Neural cell (in vitro differentiated cells): ENCODE results near the gene CTDP1. TPM values are rescaled to one million over a fixed set of nuclear protein-coding genes. Genes with fewer than 3 reads are reported as not detected.

ENCODE experiments used
- H2AFZ ChIP-seq: fragments of 200-600, 300-800 bp; sonication (generic), shearing (Covaris generic); 2 replicates; pipeline ENCODE4 v1.6.0; 2014; ENCODE audit warnings: low read depth, mild to moderate bottlenecking, antibody characterized with exemption, low read length, moderate library complexity
- H3F3A ChIP-seq: fragments of 200-600 bp; shearing (Covaris generic); 2 replicates; pipeline ENCODE4 v1.6.1; 2016; ENCODE audit warnings: mild to moderate bottlenecking, moderate library complexity, mixed read lengths, antibody characterized with exemption, low read length; ENCODE audit not compliant: insufficient read depth, poor library complexity, severe bottlenecking
- H3K27ac ChIP-seq: fragments of 200-600, 300-800 bp; sonication (generic), shearing (Covaris generic); 2 replicates; pipeline ENCODE4 v1.5.1; 2014; ENCODE audit warnings: mild to moderate bottlenecking, low read length, moderate library complexity
- H3K27me3 ChIP-seq: fragments of 300-800, 200-600 bp; sonication (generic), shearing (Covaris generic); 2 replicates; pipeline ENCODE4 v1.6.0; 2014; ENCODE audit warnings: mild to moderate bottlenecking, low read depth, low read length, moderate library complexity; ENCODE audit not compliant: insufficient read depth
- H3K36me3 ChIP-seq: fragments of 300-800, 200-600 bp; sonication (generic), shearing (Covaris generic); 2 replicates; pipeline ENCODE4 v1.5.1; 2014; ENCODE audit warnings: mild to moderate bottlenecking, antibody characterized with exemption, low read length, moderate library complexity; ENCODE audit not compliant: insufficient read depth
- H3K4me2 ChIP-seq: fragments of 300-800, 200-600 bp; sonication (generic), shearing (Covaris generic); 2 replicates; pipeline ENCODE4 v1.6.0; 2014; ENCODE audit warnings: mild to moderate bottlenecking, low read length
- H3K4me3 ChIP-seq: fragments of 300-800, 200-600 bp; sonication (generic), shearing (Covaris generic); 2 replicates; pipeline ENCODE4 v1.5.1; 2014; ENCODE audit warnings: mild to moderate bottlenecking, low read length, moderate library complexity
- H3K79me2 ChIP-seq: fragments of 200-600 bp; shearing (Covaris generic); replicated peaks from 2 replicates; pipeline ENCODE4 v1.6.0; 2014; ENCODE audit warnings: mild to moderate bottlenecking, low read length, moderate library complexity; ENCODE audit not compliant: insufficient read depth
- H3K9ac ChIP-seq: fragments of 300-800, 200-600 bp; sonication (generic), shearing (Covaris generic); 2 replicates; pipeline ENCODE4 v1.6.1; 2016; ENCODE audit warnings: mild to moderate bottlenecking, low read length, mixed read lengths
- H3K9me2 ChIP-seq: fragments of 200-600 bp; shearing (Covaris generic); 2 replicates; pipeline ENCODE4 v1.6.1; 2016; ENCODE audit warnings: mild to moderate bottlenecking, low read length, mixed read lengths; ENCODE audit not compliant: insufficient read depth
- H3K9me3 ChIP-seq: fragments of 200-600, 300-800 bp; sonication (generic), shearing (Covaris generic); 2 replicates; pipeline ENCODE4 v1.6.1; 2016; ENCODE audit warnings: mild to moderate bottlenecking, mixed run types, low read length, moderate library complexity, mixed read lengths
- H4K20me1 ChIP-seq: fragments of 200-600 bp; shearing (Covaris generic); 2 replicates; pipeline ENCODE4 v1.6.1; 2016; ENCODE audit warnings: mild to moderate bottlenecking, mixed run types; ENCODE audit not compliant: insufficient read depth
- EP300 ChIP-seq: fragments of 450-650 bp; conservative IDR thresholded peaks from 2 replicates; pipeline ENCODE4 v1.6.1; 2014; ENCODE audit warnings: antibody characterized with exemption, mild to moderate bottlenecking, moderate library complexity; ENCODE audit not compliant: poor library complexity, severe bottlenecking
- MXI1 ChIP-seq: fragments of 450-650 bp; conservative IDR thresholded peaks from 2 replicates; pipeline ENCODE4 v1.6.1; 2014; ENCODE audit warnings: antibody characterized with exemption, mild to moderate bottlenecking; ENCODE audit not compliant: poor library complexity, severe bottlenecking
- POLR2AphosphoS5 ChIP-seq: IDR thresholded peaks from 2 replicates; pipeline ENCODE4 v1.6.1; 2012
- RAD21 ChIP-seq: fragments of 450-650 bp; conservative IDR thresholded peaks from 2 replicates; pipeline ENCODE4 v1.6.1; 2014; ENCODE audit warnings: antibody characterized with exemption, mild to moderate bottlenecking, moderate library complexity
- SMC3 ChIP-seq: fragments of 450-650 bp; conservative IDR thresholded peaks from 2 replicates; pipeline ENCODE4 v1.6.1; 2014; ENCODE audit warnings: antibody characterized with exemption, mild to moderate bottlenecking, moderate library complexity; ENCODE audit not compliant: poor library complexity
- TAF1 ChIP-seq: IDR thresholded peaks from 2 replicates; pipeline ENCODE4 v1.6.1; 2012; ENCODE audit warnings: low read depth
- polyA plus RNA-seq: library from polyadenylated mRNA; depleted of rRNA; stranded (reverse); fragments of >200 nt; gene quantifications from 2 replicates; pipeline ENCODE4 v1.2.3, GENCODE V29; 2014
- TF ChIP-seq, protein P1 (sequence below): fragments of 450-650 bp; IDR thresholded peaks from 2 replicates; pipeline ENCODE4 v1.5.1; 2014; ENCODE audit warnings: antibody characterized with exemption, mild to moderate bottlenecking, moderate library complexity; ENCODE audit not compliant: poor library complexity, severe bottlenecking
- TF ChIP-seq, protein P2 (sequence below): IDR thresholded peaks from 2 replicates; pipeline ENCODE4 v1.6.1; 2012; ENCODE audit warnings: borderline replicate concordance

CTDP1 gene
- polyA plus RNA-seq, 1 donor from 2014 or later = 22.3 TPM

DNA sequence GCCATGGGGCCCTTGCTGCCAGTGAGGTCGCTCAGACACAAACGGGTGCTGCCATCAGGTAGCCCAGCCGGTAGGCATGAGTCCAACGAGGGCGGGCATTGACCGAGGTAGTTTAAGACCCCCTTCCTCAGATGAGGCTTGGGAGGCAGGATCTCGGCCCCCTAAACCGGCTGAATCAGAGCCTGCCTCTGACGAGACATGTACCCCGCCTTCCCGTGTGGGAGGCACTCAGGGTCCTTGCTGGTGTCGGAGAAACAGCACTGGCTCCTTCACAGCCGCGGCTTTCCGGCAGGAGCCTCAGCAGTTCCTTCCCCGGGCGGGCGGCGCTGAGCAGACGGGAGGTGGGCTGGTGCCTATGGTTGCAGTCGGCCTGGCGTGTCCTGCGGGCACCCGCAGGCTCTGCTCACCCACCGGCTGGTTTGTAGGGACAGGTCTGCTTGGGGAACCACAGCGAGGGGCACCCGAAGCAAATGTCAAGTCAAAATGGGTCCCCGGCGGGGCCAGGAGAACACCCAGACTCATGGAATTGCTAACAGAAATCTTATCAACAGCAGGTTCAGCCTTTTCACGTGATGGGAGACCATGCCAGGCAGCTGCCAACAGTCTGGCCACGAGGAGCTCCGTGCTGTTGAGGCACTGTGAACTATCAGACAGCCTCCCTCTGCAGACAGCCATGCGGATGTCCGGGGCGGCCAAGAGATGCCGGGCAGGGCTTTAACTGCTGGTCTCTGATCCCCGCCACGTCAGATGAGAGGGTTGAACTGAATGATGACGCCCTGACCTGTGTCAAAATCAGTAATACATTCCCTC, 121.0 kb downstream of the CTDP1 start:
- Histone ChIP-seq H4K20me1 (no peaks in the 10 kb centered on the region), H3K27ac (no peak overlapping the region)

DNA sequence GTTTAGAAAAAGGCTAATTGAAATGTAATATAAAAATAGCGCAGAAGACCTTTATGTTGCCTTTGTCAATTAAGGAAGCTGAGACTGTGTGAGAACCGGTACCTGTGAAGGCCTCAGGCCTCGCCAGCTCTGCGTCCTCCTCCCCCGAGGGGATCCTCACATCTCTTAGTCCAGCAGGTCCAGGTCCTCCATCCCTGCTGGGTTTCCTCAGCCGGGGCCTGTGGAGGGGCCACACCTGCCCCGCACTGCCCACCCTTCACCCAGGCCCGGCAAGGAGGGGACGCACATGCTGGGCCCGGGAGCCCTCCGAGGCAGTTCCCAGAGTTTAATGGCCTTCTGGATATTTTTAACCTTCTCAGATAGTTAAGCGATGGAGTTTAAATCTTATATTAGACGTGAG, 121.6 kb downstream of the CTDP1 start:
- H3K27me3 ChIP-seq = peaks cover 44% of the 10 kb centered on the region
- H3K36me3 ChIP-seq = no peaks in the 10 kb centered on the region
- no peaks in the 10 kb centered on the region for H4K20me1 ChIP-seq
- H3K27ac ChIP-seq = no peak overlapping the region
- no peak for TF ChIP-seq EP300
- TF ChIP-seq POLR2AphosphoS5 = no peak
- TF ChIP-seq RAD21 = no peak
- no peak for TF ChIP-seq MXI1
- TF ChIP-seq, protein P1, sequence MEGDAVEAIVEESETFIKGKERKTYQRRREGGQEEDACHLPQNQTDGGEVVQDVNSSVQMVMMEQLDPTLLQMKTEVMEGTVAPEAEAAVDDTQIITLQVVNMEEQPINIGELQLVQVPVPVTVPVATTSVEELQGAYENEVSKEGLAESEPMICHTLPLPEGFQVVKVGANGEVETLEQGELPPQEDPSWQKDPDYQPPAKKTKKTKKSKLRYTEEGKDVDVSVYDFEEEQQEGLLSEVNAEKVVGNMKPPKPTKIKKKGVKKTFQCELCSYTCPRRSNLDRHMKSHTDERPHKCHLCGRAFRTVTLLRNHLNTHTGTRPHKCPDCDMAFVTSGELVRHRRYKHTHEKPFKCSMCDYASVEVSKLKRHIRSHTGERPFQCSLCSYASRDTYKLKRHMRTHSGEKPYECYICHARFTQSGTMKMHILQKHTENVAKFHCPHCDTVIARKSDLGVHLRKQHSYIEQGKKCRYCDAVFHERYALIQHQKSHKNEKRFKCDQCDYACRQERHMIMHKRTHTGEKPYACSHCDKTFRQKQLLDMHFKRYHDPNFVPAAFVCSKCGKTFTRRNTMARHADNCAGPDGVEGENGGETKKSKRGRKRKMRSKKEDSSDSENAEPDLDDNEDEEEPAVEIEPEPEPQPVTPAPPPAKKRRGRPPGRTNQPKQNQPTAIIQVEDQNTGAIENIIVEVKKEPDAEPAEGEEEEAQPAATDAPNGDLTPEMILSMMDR = no peak
- TF ChIP-seq, protein P2, sequence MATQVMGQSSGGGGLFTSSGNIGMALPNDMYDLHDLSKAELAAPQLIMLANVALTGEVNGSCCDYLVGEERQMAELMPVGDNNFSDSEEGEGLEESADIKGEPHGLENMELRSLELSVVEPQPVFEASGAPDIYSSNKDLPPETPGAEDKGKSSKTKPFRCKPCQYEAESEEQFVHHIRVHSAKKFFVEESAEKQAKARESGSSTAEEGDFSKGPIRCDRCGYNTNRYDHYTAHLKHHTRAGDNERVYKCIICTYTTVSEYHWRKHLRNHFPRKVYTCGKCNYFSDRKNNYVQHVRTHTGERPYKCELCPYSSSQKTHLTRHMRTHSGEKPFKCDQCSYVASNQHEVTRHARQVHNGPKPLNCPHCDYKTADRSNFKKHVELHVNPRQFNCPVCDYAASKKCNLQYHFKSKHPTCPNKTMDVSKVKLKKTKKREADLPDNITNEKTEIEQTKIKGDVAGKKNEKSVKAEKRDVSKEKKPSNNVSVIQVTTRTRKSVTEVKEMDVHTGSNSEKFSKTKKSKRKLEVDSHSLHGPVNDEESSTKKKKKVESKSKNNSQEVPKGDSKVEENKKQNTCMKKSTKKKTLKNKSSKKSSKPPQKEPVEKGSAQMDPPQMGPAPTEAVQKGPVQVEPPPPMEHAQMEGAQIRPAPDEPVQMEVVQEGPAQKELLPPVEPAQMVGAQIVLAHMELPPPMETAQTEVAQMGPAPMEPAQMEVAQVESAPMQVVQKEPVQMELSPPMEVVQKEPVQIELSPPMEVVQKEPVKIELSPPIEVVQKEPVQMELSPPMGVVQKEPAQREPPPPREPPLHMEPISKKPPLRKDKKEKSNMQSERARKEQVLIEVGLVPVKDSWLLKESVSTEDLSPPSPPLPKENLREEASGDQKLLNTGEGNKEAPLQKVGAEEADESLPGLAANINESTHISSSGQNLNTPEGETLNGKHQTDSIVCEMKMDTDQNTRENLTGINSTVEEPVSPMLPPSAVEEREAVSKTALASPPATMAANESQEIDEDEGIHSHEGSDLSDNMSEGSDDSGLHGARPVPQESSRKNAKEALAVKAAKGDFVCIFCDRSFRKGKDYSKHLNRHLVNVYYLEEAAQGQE = no peak
- no peak for TF ChIP-seq TAF1
- TF ChIP-seq SMC3 = no peak
- H3K4me3 ChIP-seq = no peak overlapping the region
- H3K79me2 ChIP-seq = no peaks in the 10 kb centered on the region
- no peaks in the 10 kb centered on the region for H3K9me3 ChIP-seq
- no peak overlapping the region for H3K9ac ChIP-seq
- no peak overlapping the region for H3K4me2 ChIP-seq
- no peak overlapping the region for H2AFZ ChIP-seq
- H3F3A ChIP-seq = no peaks in the 10 kb centered on the region
- H3K9me2 ChIP-seq = no peaks in the 10 kb centered on the region

More for the DNA sequence above, 121.0 kb downstream of the CTDP1 start:
- no peaks in the 10 kb centered on the region for H3K9me2 ChIP-seq
- no peaks in the 10 kb centered on the region for H3K36me3 ChIP-seq
- H3K27me3 ChIP-seq = peaks cover 47% of the 10 kb centered on the region
- H3F3A ChIP-seq = no peaks in the 10 kb centered on the region
- no peak overlapping the region for H3K9ac ChIP-seq
- no peaks in the 10 kb centered on the region for H3K79me2 ChIP-seq
- no peak overlapping the region for H3K4me2 ChIP-seq
- H2AFZ ChIP-seq = no peak overlapping the region
- no peak overlapping the region for H3K4me3 ChIP-seq
- H3K9me3 ChIP-seq = no peaks in the 10 kb centered on the region
- TF ChIP-seq RAD21 = no peak
- no peak for TF ChIP-seq POLR2AphosphoS5
- TF ChIP-seq, protein P2 = no peak
- no peak for TF ChIP-seq TAF1
- no peak for TF ChIP-seq SMC3
- no peak for TF ChIP-seq EP300
- TF ChIP-seq MXI1 = no peak
- TF ChIP-seq, protein P1 = no peak
